Kidney (tissue), 14 donors: ENCODE measurements around the gene RAD51B. TPM values are rescaled to one million over a fixed set of nuclear protein-coding genes. Genes with fewer than 3 reads are reported as not detected.
"Not testable (repeated sequence)": the region's sequence is repeated elsewhere in the genome, so short reads cannot be mapped to it uniquely, and the experiment has no call there.

Experiments used
- DNase-seq, 5 donors: peaks; one replicate each; pipeline ENCODE4 v3.0.0-alpha.2; 2013 to 2020
- FAIRE-seq: peaks from 2 replicates; lab custom pipeline; 2012; peaks lifted over from hg19 to GRCh38; lab: Jason Lieb, UNC
- H3K27ac ChIP-seq, 2 donors: one replicate each; pipeline ENCODE4 v1.7.0; 2013; ENCODE audit warnings: low read depth in 2 of 2, low read length in 2 of 2, inconsistent platforms in 1 of 2
- H3K27me3 ChIP-seq: one replicate; pipeline ENCODE4 v1.7.1; 2013; ENCODE audit warnings: low read length, inconsistent platforms; ENCODE audit not compliant: control insufficient read depth, insufficient read depth
- H3K36me3 ChIP-seq, 3 donors: one replicate each; pipeline versions ENCODE4 v1.7.0 to v1.7.1; 2013; ENCODE audit warnings: low read length in 3 of 3, control low read depth in 1 of 3, inconsistent platforms in 1 of 3; ENCODE audit not compliant: insufficient read depth in 3 of 3, control insufficient read depth in 2 of 3
- H3K4me1 ChIP-seq, 3 donors: one replicate each; pipeline versions ENCODE4 v1.7.0 to v1.7.1; 2013; ENCODE audit warnings: low read length in 3 of 3, inconsistent platforms in 1 of 3, low read depth in 1 of 3; ENCODE audit not compliant: control insufficient read depth in 2 of 3, insufficient read depth in 2 of 3
- H3K4me3 ChIP-seq, 3 donors: one replicate each; pipeline versions ENCODE4 v1.7.0 to v1.8.1; 2013; ENCODE audit warnings: low read length in 3 of 3, control low read depth in 1 of 3, inconsistent platforms in 1 of 3
- H3K9ac ChIP-seq, 3 donors: one replicate each; pipeline versions ENCODE4 v1.7.0 to v1.7.1; 2013; ENCODE audit warnings: low read length in 3 of 3, control low read depth in 1 of 3, inconsistent platforms in 1 of 3
- H3K9me3 ChIP-seq, 3 donors: one replicate each; pipeline versions ENCODE4 v1.7.0 to v1.7.1; 2013; ENCODE audit warnings: low read length in 3 of 3, control low read depth in 1 of 3, inconsistent platforms in 1 of 3; ENCODE audit not compliant: control insufficient read depth in 2 of 3, insufficient read depth in 1 of 3
- intact Hi-C: fragments of 100-400 bp; cut with DNase I; formaldehyde crosslinking; loops from one replicate; pipeline ENCODE4 v1.11.1; 2022
- polyA plus RNA-seq: library from polyadenylated mRNA; stranded (reverse); fragments of 350-450 nt; fragmentation: Illumina TruSeq; extraction: RNeasy Lipid Tissue Mini Kit (QIAGEN cat#74804); gene quantifications from one replicate; pipeline ENCODE4 v1.2.3, GENCODE V29; 2014; ENCODE audit warnings: low read depth, low replicate concordance; ENCODE audit not compliant: insufficient read depth
- total RNA-seq: library from RNA; stranded (reverse); fragmentation: NEBNext Ultra II Directional; extraction: Animal tissue kit (Norgen Biotek cat#: 25700); gene quantifications from one replicate; pipeline ENCODE4 v1.2.1, GENCODE V29; 2021
- TF ChIP-seq, protein P1 (sequence below): IDR thresholded peaks from 3 replicates; pipeline ENCODE4 v1.5.1; 2012; ENCODE audit warnings: mild to moderate bottlenecking, moderate library complexity, borderline replicate concordance; ENCODE audit not compliant: insufficient read depth; ENCODE audit errors: extremely low read depth
- donor health status: control.
- donor health status: control.
- donor health status: control.
- donor health status: control.
- donor health status: control.
- donor health status: DM: yes; HTN: yes; CAD: no.
- donor health status: Normal renal cell carcinoma (clear cell type).

Gene RAD51B
- total and polyA plus RNA-seq, 2 donors from 2014 or later, result 6.9 to 18.0 TPM

GRCh38 chr14:68181519-68182326 is 362.1 kb downstream of the RAD51B start:
- no peak overlapping the region for H3K4me3 ChIP-seq
- H3K9me3 ChIP-seq, result no peaks in the 10 kb centered on the region
- peaks cover 0 to 6% (median 3%) of the 10 kb centered on the region in 3 donors for H3K4me1 ChIP-seq
- intact Hi-C loops, result no loop called here
- TF ChIP-seq, protein P1, sequence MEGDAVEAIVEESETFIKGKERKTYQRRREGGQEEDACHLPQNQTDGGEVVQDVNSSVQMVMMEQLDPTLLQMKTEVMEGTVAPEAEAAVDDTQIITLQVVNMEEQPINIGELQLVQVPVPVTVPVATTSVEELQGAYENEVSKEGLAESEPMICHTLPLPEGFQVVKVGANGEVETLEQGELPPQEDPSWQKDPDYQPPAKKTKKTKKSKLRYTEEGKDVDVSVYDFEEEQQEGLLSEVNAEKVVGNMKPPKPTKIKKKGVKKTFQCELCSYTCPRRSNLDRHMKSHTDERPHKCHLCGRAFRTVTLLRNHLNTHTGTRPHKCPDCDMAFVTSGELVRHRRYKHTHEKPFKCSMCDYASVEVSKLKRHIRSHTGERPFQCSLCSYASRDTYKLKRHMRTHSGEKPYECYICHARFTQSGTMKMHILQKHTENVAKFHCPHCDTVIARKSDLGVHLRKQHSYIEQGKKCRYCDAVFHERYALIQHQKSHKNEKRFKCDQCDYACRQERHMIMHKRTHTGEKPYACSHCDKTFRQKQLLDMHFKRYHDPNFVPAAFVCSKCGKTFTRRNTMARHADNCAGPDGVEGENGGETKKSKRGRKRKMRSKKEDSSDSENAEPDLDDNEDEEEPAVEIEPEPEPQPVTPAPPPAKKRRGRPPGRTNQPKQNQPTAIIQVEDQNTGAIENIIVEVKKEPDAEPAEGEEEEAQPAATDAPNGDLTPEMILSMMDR, result no peak
- FAIRE-seq (no peak), DNase-seq (no peak)
- no peaks in the 10 kb centered on the region for H3K36me3 ChIP-seq
- H3K9ac ChIP-seq, result no peak overlapping the region
- no peaks in the 10 kb centered on the region for H3K27me3 ChIP-seq
- H3K27ac ChIP-seq, result no peak overlapping the region

DNA sequence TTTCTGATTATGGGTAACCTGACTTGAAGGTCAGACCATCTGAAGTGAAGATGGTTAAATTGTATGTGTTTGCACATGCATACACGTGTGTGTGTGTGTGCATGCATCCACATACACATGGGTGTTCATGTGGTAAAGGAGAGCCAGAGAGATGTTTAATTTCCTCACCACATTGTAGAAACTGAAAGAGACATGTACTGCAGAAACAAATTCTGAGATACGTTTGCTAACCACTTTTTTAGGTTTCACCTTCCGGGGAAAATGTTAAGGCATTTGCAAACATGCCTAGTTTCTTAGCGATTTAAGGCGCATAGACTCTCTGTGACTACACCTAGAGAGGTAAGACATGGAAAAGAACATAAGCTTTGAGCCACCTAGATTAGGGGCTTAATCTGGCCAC is 362.9 kb downstream of the RAD51B start:
- TF ChIP-seq, protein P1, result no peak
- Histone ChIP-seq H3K36me3 (no peaks in the 10 kb centered on the region), H3K9ac (no peak overlapping the region), H3K4me3 (no peak overlapping the region), H3K4me1 (peaks cover 0 to 6% (median 3%) of the 10 kb centered on the region in 3 donors), H3K27me3 (no peaks in the 10 kb centered on the region), H3K27ac (no peak overlapping the region), H3K9me3 (no peaks in the 10 kb centered on the region)
- FAIRE-seq (no peak), DNase-seq (no peak)
- intact Hi-C loops, result no loop called here

DNA sequence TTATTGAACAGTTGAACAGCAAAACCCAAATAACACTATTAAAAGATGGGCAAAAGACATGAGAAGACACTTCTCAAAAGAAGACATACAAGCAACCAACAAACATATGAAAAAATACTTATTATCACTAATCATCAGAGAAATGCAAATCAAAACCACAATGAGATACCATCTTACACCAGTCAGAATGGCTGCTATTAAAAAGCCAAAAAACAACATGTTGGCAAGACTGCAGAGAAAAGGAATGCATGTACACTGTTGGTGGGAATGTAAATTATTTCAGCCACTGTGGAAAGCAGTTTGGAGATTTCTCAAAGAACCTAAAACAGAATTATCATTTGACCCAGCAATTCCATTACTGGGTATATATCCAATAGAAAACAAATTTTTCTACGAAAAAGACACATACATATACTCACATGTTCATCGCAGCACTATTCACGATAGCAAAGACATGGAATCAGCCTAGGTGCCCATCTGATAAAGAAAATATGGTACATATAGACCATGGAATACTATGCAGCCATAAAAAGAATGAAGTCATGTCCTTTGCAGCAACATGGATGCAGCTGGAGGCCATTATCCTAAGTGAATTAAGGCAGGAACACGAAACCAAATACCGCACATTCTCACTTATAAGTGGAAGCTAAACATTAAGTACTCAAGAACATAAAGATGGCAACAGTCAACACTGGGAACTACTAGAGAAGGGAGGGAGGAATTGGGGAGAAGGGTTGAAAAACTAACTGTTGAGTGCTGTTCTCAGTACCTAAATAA is 367.1 kb downstream of the RAD51B start:
- H3K27me3 ChIP-seq, H3K9me3 ChIP-seq, H3K36me3 ChIP-seq, H3K9ac ChIP-seq, intact Hi-C loops, H3K4me1 ChIP-seq, H3K27ac ChIP-seq, H3K4me3 ChIP-seq, FAIRE-seq, DNase-seq: not testable (repeated sequence)

DNA sequence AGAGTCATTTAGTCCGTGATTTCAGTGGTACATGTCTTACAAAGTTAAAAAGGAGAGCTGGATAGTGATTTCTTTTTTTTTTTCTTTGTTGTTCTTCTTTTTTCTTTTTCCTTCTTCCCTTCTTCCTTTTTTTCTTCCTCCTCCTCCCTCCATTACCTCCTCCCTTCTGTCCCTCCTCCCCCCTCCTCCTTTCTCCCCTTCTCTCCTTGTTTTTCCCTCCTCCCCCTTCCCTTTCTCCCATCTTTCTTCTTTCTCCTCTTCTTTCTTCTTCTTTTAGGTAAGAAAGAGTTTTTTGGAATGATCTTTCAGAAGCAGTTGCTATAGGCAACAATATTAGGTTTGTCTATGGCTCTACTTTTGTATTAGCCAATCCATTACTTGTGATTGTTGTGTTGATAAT is 368.6 kb downstream of the RAD51B start:
- no peak for FAIRE-seq

More for the DNA sequence above, 368.6 kb downstream of the RAD51B start:
- H3K9ac ChIP-seq, result no peak overlapping the region
- TF ChIP-seq, protein P1, result no peak
- H3K27ac ChIP-seq, result no peak overlapping the region
- no peak for DNase-seq
- H3K4me3 ChIP-seq, result no peak overlapping the region
- no peaks in the 10 kb centered on the region for H3K27me3 ChIP-seq
- H3K36me3 ChIP-seq, result no peaks in the 10 kb centered on the region
- no peaks in the 10 kb centered on the region for H3K9me3 ChIP-seq
- peaks cover 0 to 20% (median 10%) of the 10 kb centered on the region in 3 donors for H3K4me1 ChIP-seq
- intact Hi-C loops, result no loop called here
